Hematopoietic multipotent progenitor cell (in vitro differentiated cells): ENCODE results near the gene AGRP. TPM values are rescaled to one million over a fixed set of nuclear protein-coding genes. Genes with fewer than 3 reads are reported as not detected.

ENCODE experiments used
- DNase-seq, 3 donors: peaks; one replicate each; pipeline ENCODE4 v3.0.0-alpha.2; 2011 to 2015; ENCODE audit warnings: low read depth in 2 of 3, low spot score in 2 of 3
- total RNA-seq: library from RNA; depleted of rRNA; stranded (reverse); fragments of >200 nt; gene quantifications from one replicate; pipeline ENCODE4 v1.2.3, GENCODE V29; 2012

AGRP gene
- total RNA-seq, 1 donor, result not detected

GRCh38 chr16:67464565-67464964 is 18.8 kb downstream of the AGRP start:
- no peak for DNase-seq

GRCh38 chr16:67463691-67464090 is 19.7 kb downstream of the AGRP start:
- DNase-seq, result no peak

GRCh38 chr16:67463059-67463458 is 20.3 kb downstream of the AGRP start:
- no peak for DNase-seq

GRCh38 chr16:67462279-67462655 is 21.1 kb downstream of the AGRP start:
- no peak for DNase-seq

GRCh38 chr16:67461600-67462278 is 21.6 kb downstream of the AGRP start:
- DNase-seq, result no peak

GRCh38 chr16:67460961-67461360 is 22.4 kb downstream of the AGRP start:
- no peak for DNase-seq

- no peak for DNase-seq
Measured at GRCh38 chr16:67460168-67460567, 23.2 kb downstream of the AGRP start.

- no peak for DNase-seq
Measured at GRCh38 chr16:67459861-67460150, 23.5 kb downstream of the AGRP start.

GRCh38 chr16:67459066-67459860 is 24.1 kb downstream of the AGRP start:
- DNase-seq, result no peak

GRCh38 chr16:67458121-67458641 is 25.2 kb downstream of the AGRP start:
- no peak for DNase-seq

GRCh38 chr16:67457611-67458010 is 25.7 kb downstream of the AGRP start:
- DNase-seq, result no peak

GRCh38 chr16:67456391-67457081 is 26.8 kb downstream of the AGRP start:
- DNase-seq, result peak in 2 of 3 donors; percentile 21 to 41

- DNase-seq, result no peak
Measured at GRCh38 chr16:67454852-67455251, 28.5 kb downstream of the AGRP start.

GRCh38 chr16:67454104-67454503 is 29.2 kb downstream of the AGRP start:
- no peak for DNase-seq

GRCh38 chr16:67451704-67452435 is 31.5 kb downstream of the AGRP start:
- no peak for DNase-seq

GRCh38 chr16:67451061-67451703 is 32.2 kb downstream of the AGRP start:
- DNase-seq, result no peak

GRCh38 chr16:67449739-67450138 is 33.6 kb downstream of the AGRP start:
- DNase-seq, result no peak

- DNase-seq, result no peak
Measured at GRCh38 chr16:67449336-67449735, 34.0 kb downstream of the AGRP start.

- DNase-seq, result no peak
Measured at GRCh38 chr16:67448580-67448979, 34.8 kb downstream of the AGRP start.

GRCh38 chr16:67447508-67448076 is 35.8 kb downstream of the AGRP start:
- peak in 1 of 3 donors; percentile 26 for DNase-seq
